Cardiac fibroblast (primary cell): ENCODE results near the gene TRAM2.

ENCODE experiments used
- DNase-seq, 2 donors: peaks; one replicate each; pipeline versions ENCODE4 v3.0.0 to v3.0.0-alpha.2; 2010; ENCODE audit warnings: low read depth in 2 of 2
- H3K4me3 ChIP-seq, 2 donors: replicated peaks in 1 of 2; 1 replicate in 1 of 2; 2 replicates in 1 of 2; pipeline ENCODE4 v1.5.1; 2011; ENCODE audit warnings: low read depth in 2 of 2, low read length in 2 of 2, mild to moderate bottlenecking in 2 of 2, moderate library complexity in 1 of 2
- TF ChIP-seq, protein P1 (sequence below): IDR thresholded peaks from one replicate; pipeline ENCODE4 v1.5.1; 2011; ENCODE audit warnings: low read depth, mild to moderate bottlenecking, low read length, inconsistent platforms

TRAM2 gene

DNA sequence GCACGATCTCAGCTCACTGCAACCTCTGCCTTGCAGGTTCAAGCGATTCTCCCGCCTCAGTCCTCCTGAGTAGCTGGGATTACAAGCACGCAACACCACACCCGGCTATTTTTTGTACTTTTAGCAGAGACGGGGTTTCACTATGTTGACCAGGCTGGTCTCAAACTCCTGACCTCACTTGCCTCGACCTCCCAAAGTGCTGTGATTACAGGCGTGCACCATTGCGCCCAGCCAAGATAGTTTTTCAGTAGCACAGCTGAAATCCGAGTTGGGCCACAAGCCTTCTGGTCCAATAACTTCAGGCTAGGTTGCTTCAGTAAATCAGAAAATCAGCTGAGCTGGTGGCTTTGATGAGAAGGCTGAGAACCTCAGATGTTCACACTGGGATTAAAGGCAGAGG, 65.7 kb downstream of the TRAM2 start:
- no peak for DNase-seq
- TF ChIP-seq, protein P1, sequence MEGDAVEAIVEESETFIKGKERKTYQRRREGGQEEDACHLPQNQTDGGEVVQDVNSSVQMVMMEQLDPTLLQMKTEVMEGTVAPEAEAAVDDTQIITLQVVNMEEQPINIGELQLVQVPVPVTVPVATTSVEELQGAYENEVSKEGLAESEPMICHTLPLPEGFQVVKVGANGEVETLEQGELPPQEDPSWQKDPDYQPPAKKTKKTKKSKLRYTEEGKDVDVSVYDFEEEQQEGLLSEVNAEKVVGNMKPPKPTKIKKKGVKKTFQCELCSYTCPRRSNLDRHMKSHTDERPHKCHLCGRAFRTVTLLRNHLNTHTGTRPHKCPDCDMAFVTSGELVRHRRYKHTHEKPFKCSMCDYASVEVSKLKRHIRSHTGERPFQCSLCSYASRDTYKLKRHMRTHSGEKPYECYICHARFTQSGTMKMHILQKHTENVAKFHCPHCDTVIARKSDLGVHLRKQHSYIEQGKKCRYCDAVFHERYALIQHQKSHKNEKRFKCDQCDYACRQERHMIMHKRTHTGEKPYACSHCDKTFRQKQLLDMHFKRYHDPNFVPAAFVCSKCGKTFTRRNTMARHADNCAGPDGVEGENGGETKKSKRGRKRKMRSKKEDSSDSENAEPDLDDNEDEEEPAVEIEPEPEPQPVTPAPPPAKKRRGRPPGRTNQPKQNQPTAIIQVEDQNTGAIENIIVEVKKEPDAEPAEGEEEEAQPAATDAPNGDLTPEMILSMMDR, result no peak
- H3K4me3 ChIP-seq, result no peak overlapping the region

DNA sequence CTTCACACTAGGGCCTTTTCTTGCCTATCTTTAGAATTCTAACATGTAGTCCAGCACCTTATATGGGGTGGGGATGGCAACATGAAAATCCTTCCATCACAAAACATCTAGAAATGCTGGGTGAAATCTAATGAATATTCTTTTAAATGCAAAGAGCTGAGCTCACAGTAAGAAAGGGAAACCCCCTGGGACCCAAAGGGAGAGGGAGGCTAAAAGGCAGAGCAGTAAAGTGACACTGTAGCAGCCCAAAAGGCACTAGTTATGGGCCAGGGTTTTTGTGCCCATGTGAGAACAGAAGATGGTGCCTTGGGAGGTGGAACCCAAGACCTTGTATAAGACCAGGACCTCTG, 66.7 kb downstream of the TRAM2 start:
- TF ChIP-seq, protein P1, result no peak
- no peak for DNase-seq
- H3K4me3 ChIP-seq, result no peak overlapping the region

DNA sequence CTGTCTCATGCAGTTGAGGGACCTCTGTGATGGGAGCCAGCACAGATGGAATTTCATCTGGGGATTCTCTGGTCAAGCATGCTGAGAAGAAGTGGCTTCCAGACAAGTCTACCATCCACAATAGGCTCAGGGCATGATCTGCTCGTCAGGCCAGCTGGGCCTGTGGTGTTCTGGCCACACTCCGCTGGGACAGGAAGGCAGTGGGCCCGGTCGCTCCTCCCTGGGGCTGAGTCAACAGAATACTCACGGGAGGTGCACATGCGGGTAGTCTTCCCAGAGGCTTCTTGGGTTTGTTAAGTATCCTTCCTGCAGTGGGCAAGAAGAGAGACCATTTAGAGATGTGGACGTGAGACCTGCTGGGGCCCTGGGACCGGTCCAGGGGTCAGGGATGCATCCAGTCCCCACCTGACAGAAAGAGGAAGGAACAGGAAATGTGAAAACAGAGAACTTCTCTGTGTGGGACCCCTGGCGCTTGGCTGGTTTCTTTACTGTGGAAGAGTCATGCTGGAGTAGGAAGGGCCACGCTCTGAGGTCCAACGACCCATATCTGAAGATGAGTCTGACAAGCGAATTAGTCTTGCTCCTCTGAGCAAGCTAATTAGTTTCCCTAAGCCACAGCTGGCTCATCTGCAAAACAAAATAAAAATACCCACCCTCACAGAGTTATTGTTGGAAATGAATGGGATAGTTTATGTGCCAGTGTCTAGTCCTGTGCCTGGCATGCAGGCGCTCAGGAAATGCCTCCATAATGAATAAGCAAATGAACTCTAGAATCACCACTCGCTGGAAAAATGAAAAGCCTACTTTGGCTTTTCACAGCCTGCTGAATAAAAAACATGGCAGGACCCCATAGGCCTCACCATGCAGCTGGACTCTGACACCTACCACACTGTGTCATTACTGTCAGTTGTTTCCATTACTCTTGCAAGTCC, 67.3 kb downstream of the TRAM2 start:
- no peak overlapping the region for H3K4me3 ChIP-seq
- peak; percentile 51 to 79 for DNase-seq
- TF ChIP-seq, protein P1, result no peak

DNA sequence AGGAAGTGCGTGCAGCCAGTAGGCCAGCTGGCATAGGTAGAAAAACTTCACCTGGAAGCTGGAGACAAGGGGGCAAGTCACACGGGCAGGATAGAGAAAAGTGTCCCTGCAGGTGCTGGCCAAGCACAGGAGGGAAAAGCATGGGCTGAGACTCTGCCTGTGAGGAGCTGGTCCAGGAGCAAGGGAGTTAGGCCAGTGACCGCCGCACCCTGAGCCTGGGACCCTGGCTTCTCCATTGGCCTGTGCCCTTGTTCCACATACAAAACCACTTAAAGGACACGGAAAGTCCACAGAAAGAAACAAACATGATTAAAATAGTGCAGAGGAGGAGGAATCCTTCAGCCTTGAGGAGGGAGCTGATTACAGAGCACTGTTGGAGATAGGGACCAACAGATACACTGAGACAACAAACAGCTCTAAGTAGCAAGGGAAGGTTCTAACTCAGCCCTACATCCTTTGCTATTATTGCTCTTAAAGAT, 68.6 kb downstream of the TRAM2 start:
- H3K4me3 ChIP-seq, result no peak overlapping the region
- no peak for DNase-seq
- TF ChIP-seq, protein P1, result no peak

DNA sequence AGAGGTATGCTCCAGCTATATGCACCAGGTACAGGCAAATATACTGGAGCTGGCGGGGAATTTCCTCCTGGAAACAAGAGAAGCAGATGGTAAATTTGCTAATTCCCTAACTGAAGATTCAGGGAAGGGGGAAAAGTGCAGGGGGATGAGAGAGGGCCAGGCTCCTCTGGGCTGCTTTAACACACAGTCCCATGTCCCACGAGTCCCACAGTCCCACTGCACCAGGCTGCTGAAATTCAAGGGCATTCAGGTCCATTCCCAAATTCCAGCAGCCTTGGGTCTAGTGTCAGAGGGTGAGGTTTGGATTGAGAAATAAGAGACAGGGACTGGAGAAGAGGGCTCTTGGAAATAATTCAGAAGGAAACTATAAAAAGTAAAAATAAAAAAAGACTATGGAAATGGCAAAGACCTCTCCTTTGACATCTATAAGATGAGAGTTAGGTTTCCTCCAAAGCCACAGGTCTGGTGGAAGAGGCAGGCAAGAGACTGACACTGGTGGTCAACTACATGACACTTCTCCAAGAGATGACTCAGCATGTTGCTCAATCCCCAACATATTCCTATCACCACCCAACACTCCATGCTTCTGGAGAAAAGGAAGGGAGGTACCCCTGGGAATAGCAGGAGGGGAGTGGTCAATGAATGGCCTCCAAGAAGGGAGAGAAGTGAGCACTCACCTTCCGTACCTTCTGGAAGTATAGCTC, 69.2 kb downstream of the TRAM2 start:
- H3K4me3 ChIP-seq, result no peak overlapping the region
- DNase-seq, result peak; percentile 85 to 87
- TF ChIP-seq, protein P1, result no peak

DNA sequence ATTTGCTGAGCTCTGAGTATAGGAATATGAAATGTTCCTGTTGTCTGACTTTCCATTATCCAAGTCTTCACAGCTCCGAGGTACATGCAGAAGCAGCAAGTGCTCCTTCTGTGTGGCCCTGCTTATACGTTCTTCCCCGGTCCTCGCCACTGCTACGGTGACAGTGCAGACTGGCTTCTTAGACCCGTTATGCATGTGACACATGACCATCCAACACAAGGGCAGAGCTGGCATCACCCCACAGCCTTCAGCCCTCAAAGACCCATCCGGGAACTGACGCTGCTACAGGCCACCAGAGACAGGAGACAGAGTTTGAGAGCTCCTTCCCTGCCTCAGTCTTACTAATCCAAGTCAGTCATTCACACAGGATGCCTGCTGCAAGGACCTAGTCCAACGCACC, 70.4 kb downstream of the TRAM2 start:
- H3K4me3 ChIP-seq, result no peak overlapping the region
- TF ChIP-seq, protein P1, result no peak
- DNase-seq, result no peak
